Right renal cortex interstitium (tissue), 3 donors: ENCODE data around the gene PIPOX. TPM values are rescaled to one million over a fixed set of nuclear protein-coding genes. Genes with fewer than 3 reads are reported as not detected.
A peak's percentile ranks its signal among the peaks of the same experiment; 100 is the strongest.

ENCODE experiments used
- DNase-seq, 3 donors: peaks; one replicate each; pipeline ENCODE4 v3.0.0-alpha.2; 2013; ENCODE audit warnings: low read depth in 3 of 3, low spot score in 2 of 3
- polyA plus RNA-seq, 3 donors: library from polyadenylated mRNA; unstranded; fragments of 120-200 nt; gene quantifications; one replicate each; pipeline ENCODE4 v1.2.1, GENCODE V29; 2013; ENCODE audit not compliant: insufficient read length in 3 of 3

The PIPOX gene, protein sequence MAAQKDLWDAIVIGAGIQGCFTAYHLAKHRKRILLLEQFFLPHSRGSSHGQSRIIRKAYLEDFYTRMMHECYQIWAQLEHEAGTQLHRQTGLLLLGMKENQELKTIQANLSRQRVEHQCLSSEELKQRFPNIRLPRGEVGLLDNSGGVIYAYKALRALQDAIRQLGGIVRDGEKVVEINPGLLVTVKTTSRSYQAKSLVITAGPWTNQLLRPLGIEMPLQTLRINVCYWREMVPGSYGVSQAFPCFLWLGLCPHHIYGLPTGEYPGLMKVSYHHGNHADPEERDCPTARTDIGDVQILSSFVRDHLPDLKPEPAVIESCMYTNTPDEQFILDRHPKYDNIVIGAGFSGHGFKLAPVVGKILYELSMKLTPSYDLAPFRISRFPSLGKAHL
- 10 to 100 TPM in 1 of 3 donors, 1 to 10 TPM in 2; 6.5 to 12.7 (median 7.8) TPM for polyA plus RNA-seq

DNA sequence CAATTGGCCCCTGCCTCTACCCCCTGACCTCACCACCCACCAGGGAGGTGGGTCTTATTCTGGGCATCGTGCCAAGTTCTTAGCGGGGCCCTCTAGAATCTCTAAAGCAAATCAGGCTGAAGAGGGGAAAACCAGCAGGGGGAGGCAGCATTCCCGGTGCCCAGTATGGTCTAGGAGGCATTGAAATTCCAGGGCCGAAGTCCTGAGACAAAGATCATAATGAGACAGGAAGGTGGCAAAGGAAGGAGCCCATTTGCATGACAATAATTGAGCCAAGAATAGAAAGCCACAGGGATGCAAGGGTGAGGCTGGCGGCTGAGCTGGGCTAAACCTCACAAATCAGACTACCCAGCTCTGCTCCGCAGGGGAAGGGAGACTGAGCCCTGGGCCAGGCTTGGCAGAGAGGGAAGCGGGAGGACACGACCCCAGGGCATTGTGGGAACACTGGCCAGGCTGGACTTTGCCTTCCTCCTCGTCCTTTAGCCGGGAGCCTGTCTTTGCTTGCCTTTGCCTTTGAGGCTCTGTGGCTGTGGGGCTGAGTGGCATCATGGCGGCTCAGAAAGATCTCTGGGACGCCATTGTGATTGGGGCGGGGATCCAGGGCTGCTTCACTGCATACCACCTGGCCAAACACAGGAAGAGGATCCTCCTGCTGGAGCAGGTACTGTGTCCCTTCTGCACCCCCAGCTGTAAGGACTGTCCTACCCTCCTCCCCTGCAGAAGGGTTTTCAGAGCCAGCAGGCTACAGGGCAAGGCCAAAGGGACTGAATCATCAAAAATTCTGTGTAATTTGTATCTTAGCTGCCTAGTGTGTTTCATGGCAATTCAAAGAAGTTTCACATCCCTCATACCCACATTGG is at the start of gene PIPOX:
TSS of gene PIPOX (plus strand) at position 463 of the 860 bp plus-strand sequence. CDS start at position 548, 85 bp downstream.
- peak in 1 of 3 donors; percentile 32 for DNase-seq

DNA sequence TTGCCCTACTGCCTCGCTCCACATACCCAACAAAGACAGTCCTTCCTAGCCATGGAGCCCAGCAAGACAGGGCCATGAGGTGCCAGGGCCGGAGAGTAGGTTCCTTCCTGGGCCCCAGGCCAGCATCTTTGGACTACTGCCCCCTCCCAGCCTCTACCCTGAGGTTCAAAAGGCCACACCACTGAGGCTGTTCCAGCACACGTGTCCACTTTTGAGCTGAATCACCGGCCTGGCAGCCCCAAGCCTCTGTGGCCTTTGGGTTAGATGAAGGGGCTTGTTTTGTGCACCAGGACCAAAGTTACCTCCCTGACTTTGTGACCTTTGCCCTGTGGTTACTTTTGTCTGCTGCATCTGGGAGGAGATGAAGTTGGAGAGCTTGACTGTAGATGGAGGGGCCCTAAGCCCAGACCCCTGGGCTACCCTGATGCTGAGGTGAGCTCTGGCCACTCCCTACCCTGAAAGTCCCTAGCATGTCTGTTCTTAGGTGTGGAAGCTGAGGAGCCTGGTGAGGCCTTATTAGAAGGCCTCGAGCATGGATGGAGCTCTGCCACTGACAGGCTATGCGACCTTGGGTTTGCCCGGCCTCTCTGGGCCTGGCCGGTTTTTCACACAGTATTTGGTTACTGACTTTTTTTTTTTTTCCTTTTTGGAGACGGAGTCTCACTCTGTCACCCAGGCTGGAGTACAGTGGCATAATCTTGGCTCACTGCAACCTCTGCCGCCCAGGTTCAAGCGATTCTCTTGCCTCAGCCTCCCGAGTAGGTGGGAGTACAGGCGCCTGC is 49.1 kb upstream of the PIPOX start:
- no peak for DNase-seq

DNA sequence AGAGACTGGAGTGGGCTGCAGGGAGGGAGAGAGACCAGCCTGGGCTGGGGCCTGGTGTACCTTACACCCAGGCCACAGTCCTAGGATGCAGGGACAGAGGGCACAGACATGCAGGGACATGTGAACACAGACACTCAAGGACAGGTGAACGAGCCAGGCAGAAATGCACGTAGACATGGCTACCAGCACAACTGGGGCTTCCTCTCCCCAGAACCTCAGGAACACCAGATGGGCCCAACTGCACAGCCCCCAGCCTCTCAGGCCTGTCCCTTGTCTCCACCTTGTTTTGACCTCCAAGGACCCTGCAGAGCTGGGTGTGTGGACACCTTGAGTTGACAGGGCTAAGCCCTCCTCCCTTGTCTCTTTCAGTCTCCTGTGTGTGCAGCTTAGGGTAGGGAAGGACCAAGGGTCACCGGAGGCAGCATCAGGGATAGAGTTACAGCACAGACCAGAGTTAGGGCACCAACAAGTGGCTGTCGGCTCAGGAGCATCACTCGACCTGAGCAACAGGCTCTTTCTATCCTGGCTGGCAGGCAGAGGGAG is 46.3 kb upstream of the PIPOX start:
- no peak for DNase-seq

DNA sequence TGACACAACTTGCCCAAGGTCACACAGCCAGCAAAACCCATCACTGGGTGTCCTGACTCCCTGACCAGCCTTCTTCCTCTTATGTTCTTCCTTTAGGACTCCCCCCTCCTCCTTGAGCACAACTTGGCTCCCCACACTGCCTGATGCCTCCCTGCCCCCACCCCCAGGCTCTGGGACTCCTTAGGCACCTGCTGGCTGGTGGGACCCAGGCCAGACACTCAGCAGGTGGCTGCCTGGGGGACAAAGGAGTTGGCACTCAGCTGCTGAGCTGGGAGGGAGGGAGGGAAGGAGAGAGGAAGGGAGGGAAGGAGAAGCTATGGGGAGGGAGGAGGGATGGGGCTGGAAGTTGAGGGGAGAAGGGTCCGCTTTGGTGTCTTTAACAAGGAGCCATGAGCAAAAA is 45.1 kb upstream of the PIPOX start:
- DNase-seq = no peak

DNA sequence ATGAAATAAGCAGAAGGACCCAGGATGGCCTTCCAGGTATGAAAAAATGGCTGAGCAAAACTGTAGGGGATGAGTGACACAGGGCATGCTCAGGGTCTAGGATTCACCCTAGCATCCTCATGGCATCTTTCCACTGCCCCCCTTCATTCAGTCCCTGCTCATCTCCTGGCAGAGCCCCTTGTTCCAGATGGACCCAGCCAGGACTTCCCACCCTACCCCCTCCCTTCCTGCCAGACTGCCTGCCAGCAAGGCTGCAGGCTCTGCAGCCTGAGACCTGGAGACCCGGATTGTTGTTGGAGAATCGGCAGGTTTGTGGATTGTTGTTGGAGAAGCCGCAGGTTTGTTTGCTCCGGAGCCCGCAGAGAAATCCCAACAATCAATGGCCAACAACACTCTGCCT is 43.7 kb upstream of the PIPOX start:
- no peak for DNase-seq

GRCh38 chr17:29000973-29001372 is 42.0 kb upstream of the PIPOX start:
- no peak for DNase-seq

DNA sequence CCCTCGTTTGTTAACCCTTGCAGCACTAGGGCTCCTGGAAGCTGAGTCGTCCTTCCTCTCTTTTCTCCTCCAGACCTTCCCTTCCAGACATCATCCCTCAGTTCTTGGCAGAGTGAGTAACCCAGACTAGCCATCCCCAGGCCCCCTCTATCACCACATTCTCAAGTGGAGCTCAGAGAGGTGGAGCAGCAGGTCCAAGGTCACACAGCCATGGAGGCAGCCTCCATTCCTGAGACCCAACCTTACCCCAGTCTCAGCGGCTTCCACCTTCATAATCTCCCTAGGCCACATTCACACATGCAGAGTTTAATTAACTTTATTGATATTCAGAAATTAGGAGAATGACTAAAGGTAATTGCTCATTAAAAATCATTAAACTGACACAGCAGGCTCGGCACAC is 40.1 kb upstream of the PIPOX start:
- no peak for DNase-seq

DNA sequence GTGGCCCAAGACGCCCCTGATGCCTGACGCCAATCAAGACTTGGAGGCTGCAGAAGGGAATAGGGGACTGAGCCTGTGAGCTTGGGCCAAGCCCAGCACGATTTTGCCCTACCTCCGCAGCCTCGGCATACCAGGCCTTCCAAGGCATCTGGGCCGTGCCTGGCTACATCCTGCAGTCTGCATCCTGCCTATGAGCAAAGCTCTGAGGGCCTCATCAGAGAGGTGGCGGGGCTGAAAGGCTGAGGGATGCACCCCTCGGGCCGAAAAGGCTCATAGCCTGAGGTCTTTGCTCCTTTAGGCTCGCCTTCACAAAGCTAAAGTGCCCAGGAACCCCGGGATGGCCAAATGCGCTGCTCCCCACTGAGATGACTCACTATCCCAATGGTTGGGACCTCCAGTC is 39.7 kb upstream of the PIPOX start:
- no peak for DNase-seq

GRCh38 chr17:29004081-29004692 is 38.8 kb upstream of the PIPOX start:
- no peak for DNase-seq

DNA sequence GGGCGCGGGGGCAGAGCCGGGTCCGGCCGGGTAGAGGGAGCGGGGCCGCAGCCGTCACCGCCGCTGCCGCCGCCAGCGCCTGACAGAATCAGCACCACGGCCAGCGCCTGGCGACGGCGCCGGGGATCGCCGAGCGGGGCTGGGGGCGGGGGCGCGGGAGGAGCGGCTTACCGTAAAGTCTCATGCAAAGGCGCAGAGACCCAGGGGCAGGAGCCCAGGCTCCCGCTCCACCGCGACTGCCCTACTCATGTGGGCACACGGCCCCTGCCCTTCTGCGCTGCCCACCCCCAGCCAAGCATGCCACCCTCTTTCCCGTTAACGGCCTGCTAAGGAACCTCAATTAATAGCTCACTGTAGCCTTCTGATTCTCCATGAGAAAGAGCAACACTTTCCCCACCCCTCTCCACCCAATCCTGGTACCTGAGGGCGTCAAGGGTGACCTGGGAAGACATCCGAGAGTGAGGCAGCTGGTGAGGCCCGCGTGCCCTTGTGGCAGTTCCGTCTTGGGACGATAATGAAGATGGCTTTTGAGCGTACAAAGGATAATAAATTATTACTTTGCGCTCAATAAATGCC is 36.9 kb upstream of the PIPOX start, which contains the start of gene SEZ6:
TSS of gene SEZ6 (minus strand) at position 98 of the 576 bp plus-strand sequence. CDS start 164 bp downstream, outside the sequence.
- peak; percentile 40 to 70 (median 68) for DNase-seq

GRCh38 chr17:29007456-29007855 is 35.5 kb upstream of the PIPOX start:
- no peak for DNase-seq

- DNase-seq = no peak
Observed at GRCh38 chr17:29007860-29008455, 35.0 kb upstream of the PIPOX start.

GRCh38 chr17:29008591-29008990 is 34.4 kb upstream of the PIPOX start:
- DNase-seq = no peak

DNA sequence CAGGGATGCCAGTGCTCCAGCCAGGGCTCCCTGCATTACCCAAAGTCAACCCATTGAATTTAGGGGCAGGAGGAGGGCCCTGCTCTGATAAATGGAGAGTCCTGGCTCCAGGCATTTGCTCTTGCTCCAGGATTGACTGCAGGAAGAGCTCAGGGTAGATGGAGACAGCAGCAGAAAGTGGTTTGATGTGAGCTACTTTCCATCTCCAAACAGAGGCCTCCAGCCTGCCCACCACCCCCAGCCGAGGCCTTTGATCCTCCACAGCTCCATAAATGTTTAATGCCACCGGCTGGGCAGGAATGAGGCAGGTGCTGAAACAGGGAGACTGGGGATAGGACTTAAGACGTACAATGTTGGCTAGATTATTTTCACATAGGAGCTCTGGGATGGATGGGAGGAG is 32.8 kb upstream of the PIPOX start:
- no peak for DNase-seq

GRCh38 chr17:29010586-29010985 is 32.4 kb upstream of the PIPOX start:
- no peak for DNase-seq

DNA sequence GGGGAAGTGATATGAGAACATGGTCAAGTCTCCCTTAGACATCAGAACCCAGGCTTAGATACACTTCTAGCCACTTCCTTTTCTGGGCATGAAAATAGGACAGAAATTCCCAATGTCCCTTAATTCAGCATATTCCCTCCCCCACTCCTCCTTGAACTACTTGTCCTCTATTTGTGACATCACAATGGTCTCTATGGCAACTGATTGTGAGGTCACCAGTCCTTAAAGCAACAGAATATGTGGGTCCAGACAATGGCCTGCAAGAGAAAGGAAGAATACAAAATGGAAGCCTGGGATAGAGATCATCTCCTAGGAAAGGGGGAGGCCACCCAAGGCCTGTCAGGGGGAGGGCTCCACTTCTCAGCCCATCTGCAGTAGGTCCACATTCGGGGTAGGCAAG is 30.4 kb upstream of the PIPOX start:
- DNase-seq = no peak

DNA sequence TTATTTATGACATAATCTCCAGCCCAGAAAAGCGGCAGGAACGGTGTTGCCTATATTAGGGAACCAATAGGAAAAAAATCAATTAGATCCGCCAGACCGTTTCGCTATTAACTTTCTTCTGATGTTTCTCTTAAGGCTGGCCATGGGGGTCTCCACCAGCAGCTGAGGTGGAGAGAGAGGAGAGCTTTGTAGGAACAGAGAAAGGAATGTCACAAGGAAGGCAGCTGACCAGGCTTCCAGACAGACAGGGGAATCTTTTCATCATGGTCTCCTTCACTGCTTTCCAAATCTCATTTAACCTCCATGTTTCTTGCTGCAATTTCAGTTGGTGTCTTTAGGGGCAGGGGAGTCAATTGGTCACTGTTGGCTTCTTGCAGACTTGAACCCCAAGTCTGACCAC is 28.2 kb upstream of the PIPOX start:
- no peak for DNase-seq

DNA sequence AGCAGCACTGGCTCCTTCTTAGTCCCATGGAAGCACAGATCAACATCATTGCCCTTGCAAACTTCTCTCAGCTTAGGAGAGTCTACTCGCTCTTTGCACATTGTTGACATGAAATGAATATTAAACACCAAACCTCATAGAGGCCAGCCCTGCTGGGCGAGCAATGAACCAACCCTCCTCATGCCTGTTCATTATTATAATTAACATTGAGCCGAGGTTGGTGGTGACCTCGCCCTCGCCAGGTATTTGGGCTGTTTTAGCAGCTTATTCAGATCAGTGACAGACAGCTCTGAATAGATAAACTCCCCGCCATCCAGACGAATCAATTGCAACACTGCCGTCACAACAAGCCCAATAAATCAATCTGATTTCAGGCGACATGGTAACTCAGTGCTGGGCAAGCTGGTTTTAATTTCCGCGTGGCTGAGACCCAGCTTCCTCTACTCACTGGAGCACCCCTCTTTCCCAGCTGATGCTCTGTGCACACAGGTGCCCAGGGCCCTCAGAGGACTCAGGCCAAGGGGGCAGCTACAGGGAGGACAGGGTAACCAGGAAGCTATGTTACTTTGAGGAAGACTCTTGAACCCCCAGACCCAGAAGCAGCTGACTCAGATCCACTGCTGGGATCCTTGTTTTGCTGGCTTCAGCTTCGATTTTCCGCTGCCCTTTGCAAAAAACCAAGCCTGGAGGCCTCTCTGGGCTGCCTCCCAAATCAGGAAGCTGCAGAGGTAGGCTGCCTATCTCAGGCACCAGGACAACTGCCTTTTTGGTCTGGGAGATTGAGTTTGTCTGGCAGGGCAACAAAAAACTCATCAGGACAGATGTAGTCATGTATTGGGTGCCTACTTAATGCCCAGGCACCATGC is 26.4 kb upstream of the PIPOX start:
- DNase-seq = no peak
